Osteoblast (primary cell): ENCODE results near the gene CCDC190. TPM values are rescaled to one million over a fixed set of nuclear protein-coding genes. Genes with fewer than 3 reads are reported as not detected.
A peak's percentile ranks its signal among the peaks of the same experiment; 100 is the strongest.

ENCODE experiments used
- DNase-seq: peaks from one replicate; pipeline ENCODE4 v3.0.0; 2011; ENCODE audit warnings: low spot score, mixed read lengths; ENCODE audit not compliant: insufficient read length; ENCODE audit errors: missing footprints
- H2AFZ ChIP-seq: 2 replicates; pipeline ENCODE4 v1.6.0; 2011; ENCODE audit warnings: mild to moderate bottlenecking, low read length
- H3K27ac ChIP-seq: 2 replicates; pipeline ENCODE4 v1.5.1; 2011; ENCODE audit warnings: mild to moderate bottlenecking, low read depth, low read length, moderate library complexity
- H3K27me3 ChIP-seq: 2 replicates; pipeline ENCODE4 v1.6.0; 2012; ENCODE audit warnings: mild to moderate bottlenecking, control low read depth, inconsistent platforms, low read length, moderate library complexity; ENCODE audit not compliant: insufficient read depth
- H3K36me3 ChIP-seq: 2 replicates; pipeline ENCODE4 v1.5.1; 2011; ENCODE audit warnings: mild to moderate bottlenecking, low read length, control low read depth, moderate library complexity; ENCODE audit not compliant: insufficient read depth
- H3K4me1 ChIP-seq: 2 replicates; pipeline ENCODE4 v1.5.1; 2011; ENCODE audit warnings: mild to moderate bottlenecking, low read length, control low read depth, moderate library complexity; ENCODE audit not compliant: insufficient read depth
- H3K4me2 ChIP-seq: 2 replicates; pipeline ENCODE4 v1.6.0; 2011; ENCODE audit warnings: mild to moderate bottlenecking, low read length; ENCODE audit not compliant: insufficient read depth
- H3K4me3 ChIP-seq: fragments of 200-600 bp; sonication (generic); 3 replicates; pipeline ENCODE4 v1.5.1; 2012; ENCODE audit warnings: mild to moderate bottlenecking, low read length, inconsistent platforms; ENCODE audit not compliant: insufficient read depth
- H3K79me2 ChIP-seq: 2 replicates; pipeline ENCODE4 v1.6.0; 2012; ENCODE audit warnings: mild to moderate bottlenecking, low read length, control low read depth, inconsistent platforms; ENCODE audit not compliant: insufficient read depth
- H3K9me3 ChIP-seq: 2 replicates; pipeline ENCODE4 v1.5.1; 2011; ENCODE audit warnings: low read depth, low read length, control low read depth
- H4K20me1 ChIP-seq: 2 replicates; pipeline ENCODE4 v1.6.0; 2012; ENCODE audit warnings: mild to moderate bottlenecking, low read length, control low read depth; ENCODE audit not compliant: insufficient read depth
- total RNA-seq: library from RNA; depleted of rRNA; stranded (reverse); fragments of >200 nt; gene quantifications from 2 replicates; pipeline ENCODE4 v1.2.3, GENCODE V29; 2012
- TF ChIP-seq, protein P1 (sequence below): IDR thresholded peaks from 2 replicates; pipeline ENCODE4 v1.5.1; 2011; ENCODE audit warnings: mild to moderate bottlenecking, low read depth, low read length, moderate library complexity; ENCODE audit errors: extremely low read depth

The CCDC190 gene
- total RNA-seq, 1 donor: 1.1 TPM

DNA sequence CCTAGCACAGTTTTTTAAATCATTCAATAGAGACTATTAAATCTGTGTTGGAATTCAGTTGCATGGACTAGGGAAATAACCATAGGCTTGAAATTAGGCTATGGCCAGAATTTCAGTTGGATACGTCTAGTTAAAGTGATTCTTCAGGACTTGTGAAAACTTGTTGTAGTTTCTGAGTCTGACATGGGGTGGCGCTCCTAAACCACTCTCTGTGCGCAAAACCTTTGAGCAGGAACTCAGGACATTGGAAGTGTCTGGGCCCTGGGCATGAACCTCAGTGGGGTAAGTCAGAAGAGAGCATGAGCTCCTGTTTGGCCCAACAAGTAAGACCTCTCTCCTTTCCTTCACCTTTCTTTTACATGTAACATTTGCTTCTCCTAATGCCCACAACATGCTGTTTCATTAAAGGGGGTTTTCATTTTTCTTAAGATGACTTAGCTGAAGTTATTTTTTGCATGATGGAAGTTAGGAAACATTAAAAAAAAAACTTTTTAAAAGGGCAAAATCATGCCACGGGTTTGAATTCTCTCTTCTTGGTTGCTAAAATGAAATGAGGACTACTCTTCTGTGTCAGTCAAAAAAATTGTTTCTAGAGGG is 17.1 kb upstream of the CCDC190 start:
- Histone ChIP-seq H3K27ac (peak overlapping the region; percentile 29), H2AFZ (peak overlapping the region; percentile 35), H3K4me3 (no peak overlapping the region), H3K9me3 (no peaks in the 10 kb centered on the region), H3K4me1 (peaks cover 27% of the 10 kb centered on the region), H3K27me3 (no peaks in the 10 kb centered on the region), H3K4me2 (no peak overlapping the region), H4K20me1 (no peaks in the 10 kb centered on the region), H3K36me3 (no peaks in the 10 kb centered on the region), H3K79me2 (peaks cover 2% of the 10 kb centered on the region)
- TF ChIP-seq, protein P1, sequence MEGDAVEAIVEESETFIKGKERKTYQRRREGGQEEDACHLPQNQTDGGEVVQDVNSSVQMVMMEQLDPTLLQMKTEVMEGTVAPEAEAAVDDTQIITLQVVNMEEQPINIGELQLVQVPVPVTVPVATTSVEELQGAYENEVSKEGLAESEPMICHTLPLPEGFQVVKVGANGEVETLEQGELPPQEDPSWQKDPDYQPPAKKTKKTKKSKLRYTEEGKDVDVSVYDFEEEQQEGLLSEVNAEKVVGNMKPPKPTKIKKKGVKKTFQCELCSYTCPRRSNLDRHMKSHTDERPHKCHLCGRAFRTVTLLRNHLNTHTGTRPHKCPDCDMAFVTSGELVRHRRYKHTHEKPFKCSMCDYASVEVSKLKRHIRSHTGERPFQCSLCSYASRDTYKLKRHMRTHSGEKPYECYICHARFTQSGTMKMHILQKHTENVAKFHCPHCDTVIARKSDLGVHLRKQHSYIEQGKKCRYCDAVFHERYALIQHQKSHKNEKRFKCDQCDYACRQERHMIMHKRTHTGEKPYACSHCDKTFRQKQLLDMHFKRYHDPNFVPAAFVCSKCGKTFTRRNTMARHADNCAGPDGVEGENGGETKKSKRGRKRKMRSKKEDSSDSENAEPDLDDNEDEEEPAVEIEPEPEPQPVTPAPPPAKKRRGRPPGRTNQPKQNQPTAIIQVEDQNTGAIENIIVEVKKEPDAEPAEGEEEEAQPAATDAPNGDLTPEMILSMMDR: peak; percentile 91
- DNase-seq: peak; percentile 69

DNA sequence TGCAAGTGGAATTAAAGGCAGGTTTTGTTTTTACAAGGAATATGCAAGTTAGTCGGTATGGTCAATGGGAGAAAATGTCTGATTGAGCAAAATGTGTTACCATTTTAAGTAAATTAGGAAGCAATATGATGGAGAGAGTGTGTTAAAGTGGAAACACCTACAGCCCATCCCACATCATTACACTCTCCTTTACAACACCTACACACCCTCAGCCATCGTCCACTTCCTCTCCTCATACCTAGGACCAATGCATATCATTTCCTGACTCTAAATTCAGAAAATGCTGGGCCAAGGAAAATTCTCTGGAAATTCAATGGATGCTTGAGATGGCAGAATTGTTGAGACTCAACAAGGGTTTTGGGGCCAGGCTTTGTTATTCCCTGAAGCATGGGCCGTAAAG is 16.4 kb upstream of the CCDC190 start:
- Histone ChIP-seq H3K4me2 (no peak overlapping the region), H3K27me3 (no peaks in the 10 kb centered on the region), H3K36me3 (no peaks in the 10 kb centered on the region), H3K79me2 (peaks cover 2% of the 10 kb centered on the region), H3K9me3 (no peaks in the 10 kb centered on the region), H3K4me3 (no peak overlapping the region), H3K27ac (no peak overlapping the region), H4K20me1 (no peaks in the 10 kb centered on the region), H2AFZ (peak overlapping the region; percentile 26), H3K4me1 (peaks cover 33% of the 10 kb centered on the region)
- no peak for DNase-seq
- TF ChIP-seq, protein P1: no peak

DNA sequence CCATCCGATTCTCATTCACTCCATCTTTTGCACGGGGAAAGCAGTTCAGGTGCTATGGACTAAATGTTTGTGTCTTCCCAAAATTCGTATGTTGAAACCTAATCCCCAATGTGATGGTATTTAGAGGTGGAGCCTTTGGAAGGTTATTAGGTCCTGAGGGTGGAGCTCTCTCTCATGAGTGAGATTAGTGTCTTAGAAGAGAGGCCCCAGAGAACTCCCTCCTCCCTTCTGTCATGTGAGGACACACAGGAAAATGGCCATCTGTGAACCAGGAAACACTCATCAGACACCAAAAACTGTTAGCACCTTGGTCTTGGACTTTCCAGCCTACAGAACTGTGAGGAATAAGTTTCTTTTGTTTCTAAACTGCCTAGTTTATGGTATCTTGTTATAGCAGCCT is 15.8 kb upstream of the CCDC190 start:
- TF ChIP-seq, protein P1: no peak
- Histone ChIP-seq H3K36me3 (no peaks in the 10 kb centered on the region), H3K27me3 (no peaks in the 10 kb centered on the region), H3K4me1 (peaks cover 30% of the 10 kb centered on the region), H3K4me3 (no peak overlapping the region), H3K27ac (no peak overlapping the region), H3K9me3 (no peaks in the 10 kb centered on the region), H2AFZ (peak overlapping the region; percentile 22), H3K4me2 (no peak overlapping the region), H3K79me2 (peaks cover 2% of the 10 kb centered on the region), H4K20me1 (no peaks in the 10 kb centered on the region)
- no peak for DNase-seq

DNA sequence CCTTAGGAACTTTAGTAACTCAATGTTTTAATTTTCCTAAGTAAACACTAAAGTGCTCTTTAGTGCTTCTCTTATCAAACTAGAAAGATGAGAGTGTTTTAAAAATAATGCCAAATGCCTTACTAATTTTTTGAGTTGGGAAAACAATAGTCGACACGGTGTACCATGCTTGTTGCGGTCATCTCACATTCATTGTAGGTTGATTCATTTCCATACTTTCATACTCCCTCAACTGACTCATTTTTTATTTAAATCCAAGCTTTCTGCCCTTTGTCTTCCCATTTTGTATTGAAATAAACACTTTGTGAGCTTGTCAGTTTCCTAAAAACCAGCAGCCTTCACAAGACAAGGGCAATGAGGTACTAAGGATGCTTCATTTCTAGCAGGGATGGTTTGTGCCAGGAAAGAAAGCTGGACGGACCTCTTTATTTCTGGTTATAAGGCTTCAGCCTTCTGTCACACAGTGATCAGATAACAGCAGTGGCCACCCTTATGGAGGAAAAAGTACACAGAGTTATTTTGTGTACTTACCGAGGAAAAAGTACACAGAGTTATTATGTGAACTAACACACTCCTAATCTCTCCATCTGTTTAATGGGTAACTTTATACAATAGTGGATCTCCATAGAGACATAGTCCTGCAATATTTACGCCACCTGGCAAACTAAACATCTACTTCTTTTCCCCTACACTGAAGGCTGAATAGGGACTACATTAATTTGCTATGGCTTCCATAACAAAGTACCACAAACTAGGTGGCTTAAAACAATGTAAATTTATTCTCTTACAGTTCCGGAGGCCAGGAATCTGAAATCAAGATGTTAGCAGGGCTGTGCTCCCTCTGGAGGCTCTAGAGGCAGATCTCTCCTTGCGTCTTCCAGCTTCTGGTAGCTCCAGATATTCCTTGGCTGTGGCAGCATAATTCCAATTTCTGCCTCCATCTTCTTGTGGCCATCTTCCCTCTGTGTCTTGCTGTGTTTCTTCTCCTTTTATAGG is 13.0 kb upstream of the CCDC190 start:
- Histone ChIP-seq H3K4me3 (peak overlapping the region; percentile 25), H3K4me1 (peaks cover 30% of the 10 kb centered on the region), H3K9me3 (no peaks in the 10 kb centered on the region), H3K79me2 (peaks cover 2% of the 10 kb centered on the region), H2AFZ (peak overlapping the region; percentile 69), H3K27ac (peak overlapping the region; percentile 97), H3K36me3 (no peaks in the 10 kb centered on the region), H3K27me3 (no peaks in the 10 kb centered on the region), H3K4me2 (peak overlapping the region; percentile 69), H4K20me1 (no peaks in the 10 kb centered on the region)
- no peak for DNase-seq
- TF ChIP-seq, protein P1: peak; percentile 58
